ENCODE data around the gene FAM120A. TPM values are rescaled to one million over a fixed set of nuclear protein-coding genes. Genes with fewer than 3 reads are reported as not detected.

The FAM120A gene
- total and polyA plus RNA-seq, 2 of the 13 experiments (the other 11 are each of a cell fraction or from before 2014, with no cell fraction given): 41.3 to 44.4 TPM

GRCh38 chr9:93589688-93590087 is 138.2 kb downstream of the FAM120A start (continued):
- no peak for TF ChIP-seq TRAFD1 (CRISPR knock-in tag; IDR thresholded peaks at IDR 0.05; ENCODE audit: borderline replicate concordance)
- no peak for TF ChIP-seq DR1 (CRISPR knock-in tag; IDR thresholded peaks at IDR 0.05)
- no peak for TF ChIP-seq HNRNPUL1 (IDR thresholded peaks at IDR 0.05; ENCODE audit: low read depth, low read length)
- no peak for TF ChIP-seq ZNF83 (CRISPR knock-in tag; IDR thresholded peaks at IDR 0.05; ENCODE audit: borderline replicate concordance)
- TF ChIP-seq ZBTB33 (CRISPR knock-in tag; IDR thresholded peaks at IDR 0.05): no peak
- TF ChIP-seq ZNF737 (CRISPR knock-in tag; IDR thresholded peaks at IDR 0.05; ENCODE audit: borderline replicate concordance): no peak
- TF ChIP-seq SRF (IDR thresholded peaks at IDR 0.05; ENCODE audit: low read depth, low read length): no peak
- TF ChIP-seq UBTF (CRISPR knock-in tag; IDR thresholded peaks at IDR 0.05): peak; percentile 70
- TF ChIP-seq PITX1 (CRISPR knock-in tag; IDR thresholded peaks at IDR 0.05): no peak; the same call in 1 of the 2 replicates
- peak; percentile 90 for TF ChIP-seq SAP130 (CRISPR knock-in tag; IDR thresholded peaks at IDR 0.05; ENCODE audit: low read depth)
- TF ChIP-seq YY1 (IDR thresholded peaks at IDR 0.05; ENCODE audit: insufficient read depth, insufficient replicate concordance, low read depth, low read length): no peak
- TF ChIP-seq PHF20 (CRISPR knock-in tag; IDR thresholded peaks at IDR 0.05): no peak
- no peak for TF ChIP-seq ZNF280D (CRISPR knock-in tag; IDR thresholded peaks at IDR 0.05)
- TF ChIP-seq DMAP1 (CRISPR knock-in tag; IDR thresholded peaks at IDR 0.05): no peak
- no peak for TF ChIP-seq ZNF782 (CRISPR knock-in tag; IDR thresholded peaks at IDR 0.05; ENCODE audit: borderline replicate concordance)
- no peak for TF ChIP-seq CSRNP2 (CRISPR knock-in tag; conservative IDR thresholded peaks at IDR 0.05; ENCODE audit: low read depth)
- no peak for TF ChIP-seq MTA1 (CRISPR knock-in tag; IDR thresholded peaks at IDR 0.05; ENCODE audit: borderline replicate concordance)

Measured in HepG2 (cell line).